GM12891 (cell line): ENCODE measurements around the gene STARD9.
A peak's percentile ranks its signal among the peaks of the same experiment; 100 is the strongest.

ENCODE experiments used
- DNase-seq: peaks from one replicate; pipeline ENCODE4 v3.0.0; 2011; ENCODE audit warnings: low spot score; ENCODE audit not compliant: insufficient read length
- FAIRE-seq: peaks from 2 replicates; lab custom pipeline; 2011; peaks lifted over from hg19 to GRCh38; lab: Jason Lieb, UNC
- PAX5 ChIP-seq: IDR thresholded peaks from 2 replicates; pipeline ENCODE4 v1.6.1; 2011; ENCODE audit warnings: low read length, moderate library complexity, mild to moderate bottlenecking; ENCODE audit not compliant: insufficient read depth, severe bottlenecking
- POLR2A ChIP-seq: IDR thresholded peaks from 2 replicates; pipeline ENCODE4 v1.6.1; 2011; ENCODE audit warnings: low read depth, low read length, control low read depth
- POLR2AphosphoS5 ChIP-seq: IDR thresholded peaks from 2 replicates; pipeline ENCODE4 v1.6.1; 2011; ENCODE audit warnings: low read depth, low read length, control low read depth
- POU2F2 ChIP-seq: IDR thresholded peaks from 2 replicates; pipeline ENCODE4 v1.6.1; 2011; ENCODE audit warnings: low read depth, mild to moderate bottlenecking, control low read depth, low read length, moderate library complexity
- SPI1 ChIP-seq: IDR thresholded peaks from 2 replicates; pipeline ENCODE4 v1.6.1; 2011; ENCODE audit warnings: low read depth, low read length, control low read depth
- TAF1 ChIP-seq: IDR thresholded peaks from 2 replicates; pipeline ENCODE4 v1.6.1; 2011; ENCODE audit warnings: low read depth, low read length, control low read depth

The STARD9 gene

DNA sequence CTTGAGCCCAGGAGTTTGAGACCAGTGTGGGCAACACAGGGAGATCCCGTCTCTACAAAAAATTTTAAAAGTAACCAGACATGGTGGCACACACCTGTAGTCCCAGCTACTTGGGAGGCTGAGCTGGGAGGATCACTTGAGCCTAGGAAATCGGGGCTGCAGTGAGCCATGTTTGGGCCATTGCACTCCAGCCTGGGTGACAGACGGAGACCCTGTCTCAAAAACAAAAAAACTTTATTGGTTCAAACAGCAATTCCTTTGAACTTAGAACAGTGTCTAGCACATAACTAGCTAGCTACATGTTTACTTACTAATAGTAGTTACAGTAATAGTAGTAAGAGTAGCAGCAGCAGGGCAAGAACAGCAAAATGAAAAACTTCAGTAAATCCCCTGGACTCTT lies 16.7 kb upstream of the STARD9 start:
- FAIRE-seq, result no peak
- DNase-seq, result no peak
- TF ChIP-seq TAF1, result no peak
- TF ChIP-seq POU2F2, result no peak
- no peak for TF ChIP-seq POLR2A
- TF ChIP-seq SPI1, result no peak
- TF ChIP-seq PAX5, result no peak

GRCh38 chr15:42576040-42576594 lies 711 bp downstream of the STARD9 start:
- DNase-seq (no peak), FAIRE-seq (no peak)

DNA sequence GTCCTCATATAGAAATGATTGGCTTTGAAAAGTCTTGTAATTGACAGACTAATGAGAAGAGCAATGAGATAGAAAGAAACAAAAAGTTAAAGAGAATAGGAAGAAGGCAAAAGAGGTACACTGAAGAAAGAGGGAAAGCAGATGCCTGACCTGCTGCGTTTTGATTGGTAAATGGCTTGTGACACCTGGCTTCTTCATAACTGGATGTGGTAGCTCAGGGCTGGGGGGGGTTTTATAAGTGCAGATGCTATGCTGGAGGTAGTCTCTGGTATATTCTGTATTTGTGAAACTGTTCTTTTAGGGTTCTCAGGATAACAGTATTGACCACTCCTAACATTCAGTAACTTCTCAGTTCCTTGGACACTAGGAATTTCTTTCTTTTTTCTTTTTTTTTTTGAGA lies 1.4 kb downstream of the STARD9 start:
- no peak for DNase-seq
- no peak for FAIRE-seq
- TF ChIP-seq SPI1, result no peak
- no peak for TF ChIP-seq PAX5
- no peak for TF ChIP-seq TAF1
- no peak for TF ChIP-seq POU2F2
- no peak for TF ChIP-seq POLR2AphosphoS5
- TF ChIP-seq POLR2A, result no peak

More at GRCh38 chr15:42576040-42576594, 711 bp downstream of the STARD9 start:
- TF ChIP-seq TAF1, result no peak
- TF ChIP-seq SPI1, result no peak
- TF ChIP-seq POLR2AphosphoS5, result no peak
- no peak for TF ChIP-seq POLR2A
- TF ChIP-seq POU2F2, result no peak
- no peak for TF ChIP-seq PAX5

DNA sequence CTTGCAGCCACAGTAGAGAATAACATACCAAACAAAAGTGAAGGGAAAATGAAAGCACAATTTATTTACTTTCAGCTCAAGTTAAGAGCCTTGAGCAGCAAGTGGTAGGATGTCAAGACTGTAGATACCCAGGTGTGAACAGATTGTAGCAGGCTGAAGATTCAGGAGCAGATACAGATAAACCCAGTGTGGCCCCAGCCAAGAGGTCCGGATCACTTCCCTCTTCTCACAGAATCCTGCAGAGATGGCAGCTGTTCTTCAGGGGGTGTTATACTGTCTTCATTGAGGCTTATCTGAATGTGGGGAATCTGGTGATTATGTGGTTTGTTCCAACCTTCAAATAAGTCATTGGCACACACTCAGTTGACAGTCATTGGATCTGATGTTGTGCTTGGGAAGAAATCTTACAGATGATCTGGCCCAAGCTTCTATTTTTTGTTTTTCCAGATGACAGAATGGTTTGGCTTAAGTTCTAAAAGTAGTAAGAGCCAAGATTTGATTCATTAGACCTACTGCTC lies 2.2 kb downstream of the STARD9 start:
- FAIRE-seq (peak; percentile 60), DNase-seq (no peak)
- TF ChIP-seq POLR2AphosphoS5, result no peak
- TF ChIP-seq SPI1, result peak; percentile 54
- no peak for TF ChIP-seq TAF1
- no peak for TF ChIP-seq POU2F2

DNA sequence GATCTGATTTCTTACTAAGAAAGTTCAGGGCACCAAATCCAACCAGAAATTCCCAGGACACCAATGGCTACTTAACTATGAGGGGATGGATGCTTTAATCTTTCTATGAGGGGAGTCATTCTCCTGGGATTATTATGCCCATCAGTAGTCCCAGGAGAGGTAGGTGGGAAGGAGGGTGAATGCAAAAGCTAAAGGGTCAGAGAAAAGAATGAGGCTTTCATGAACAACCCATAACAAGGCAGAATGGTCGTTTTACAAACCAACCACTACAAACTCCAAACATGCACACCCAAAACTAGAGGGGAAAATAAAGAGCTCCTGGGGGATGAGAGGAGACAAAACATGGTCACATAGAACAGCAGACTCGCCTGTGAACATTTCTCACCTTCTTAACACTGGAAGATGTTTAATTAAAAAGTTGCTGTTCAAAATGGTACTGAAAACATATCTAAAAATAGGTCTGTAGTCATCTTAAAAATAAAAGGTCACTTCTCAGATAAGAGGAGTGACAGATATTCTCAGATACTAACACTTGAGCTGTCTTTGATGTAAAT lies 3.7 kb downstream of the STARD9 start:
- TF ChIP-seq POU2F2 (no peak), PAX5 (no peak), SPI1 (no peak)
- DNase-seq, result no peak
- no peak for FAIRE-seq

GRCh38 chr15:42581272-42581730 lies 5.9 kb downstream of the STARD9 start:
- FAIRE-seq (no peak), DNase-seq (peak; percentile 57)

DNA sequence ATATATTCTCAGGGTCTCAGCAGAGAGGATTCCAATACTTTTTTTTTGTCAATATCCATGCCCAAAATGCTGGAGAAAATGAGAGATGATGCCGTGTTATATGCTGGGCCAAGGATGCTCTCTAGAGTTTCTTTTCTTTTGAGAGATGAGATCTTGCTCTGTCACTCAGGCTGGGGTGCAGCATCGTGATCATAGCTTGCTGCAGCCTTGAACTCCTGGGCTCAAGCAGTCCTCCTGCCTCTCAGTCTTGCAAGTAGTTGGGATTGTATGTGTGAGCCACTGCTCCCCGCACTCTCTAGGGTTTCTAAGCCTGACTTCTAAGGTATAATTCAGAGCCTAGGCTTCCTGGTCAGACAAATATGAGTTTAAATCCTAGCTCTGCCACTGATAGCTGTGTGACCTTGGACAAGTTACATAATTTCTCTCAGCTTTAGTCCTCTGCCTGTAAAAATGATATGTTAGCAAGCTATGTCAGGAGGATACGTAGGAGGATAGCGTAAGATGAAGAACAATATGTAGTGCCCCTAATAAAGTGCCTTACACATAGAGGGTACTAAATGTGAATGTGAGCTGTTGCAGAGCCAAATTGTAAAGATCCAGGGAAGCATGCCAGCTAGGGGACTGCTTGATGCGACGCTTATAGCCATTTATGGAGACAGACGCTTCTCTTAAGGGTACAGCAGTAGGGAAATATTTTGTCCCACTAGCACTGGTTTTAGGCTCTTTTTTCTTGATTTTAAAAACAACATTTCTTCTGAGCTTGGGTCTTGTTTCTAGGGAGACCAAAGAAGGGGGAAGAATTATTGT lies 7.4 kb downstream of the STARD9 start:
- no peak for FAIRE-seq
- no peak for DNase-seq

More at GRCh38 chr15:42581272-42581730, 5.9 kb downstream of the STARD9 start:
- 0 out of 2 replicates have a peak, but pooled peaks have one; percentile 3 for TF ChIP-seq SPI1
- TF ChIP-seq PAX5, result no peak
- TF ChIP-seq POU2F2, result no peak
- TF ChIP-seq POLR2A, result no peak
- 0 out of 2 replicates have a peak, but pooled peaks have one; percentile 22 for TF ChIP-seq TAF1
- TF ChIP-seq POLR2AphosphoS5, result no peak

DNA sequence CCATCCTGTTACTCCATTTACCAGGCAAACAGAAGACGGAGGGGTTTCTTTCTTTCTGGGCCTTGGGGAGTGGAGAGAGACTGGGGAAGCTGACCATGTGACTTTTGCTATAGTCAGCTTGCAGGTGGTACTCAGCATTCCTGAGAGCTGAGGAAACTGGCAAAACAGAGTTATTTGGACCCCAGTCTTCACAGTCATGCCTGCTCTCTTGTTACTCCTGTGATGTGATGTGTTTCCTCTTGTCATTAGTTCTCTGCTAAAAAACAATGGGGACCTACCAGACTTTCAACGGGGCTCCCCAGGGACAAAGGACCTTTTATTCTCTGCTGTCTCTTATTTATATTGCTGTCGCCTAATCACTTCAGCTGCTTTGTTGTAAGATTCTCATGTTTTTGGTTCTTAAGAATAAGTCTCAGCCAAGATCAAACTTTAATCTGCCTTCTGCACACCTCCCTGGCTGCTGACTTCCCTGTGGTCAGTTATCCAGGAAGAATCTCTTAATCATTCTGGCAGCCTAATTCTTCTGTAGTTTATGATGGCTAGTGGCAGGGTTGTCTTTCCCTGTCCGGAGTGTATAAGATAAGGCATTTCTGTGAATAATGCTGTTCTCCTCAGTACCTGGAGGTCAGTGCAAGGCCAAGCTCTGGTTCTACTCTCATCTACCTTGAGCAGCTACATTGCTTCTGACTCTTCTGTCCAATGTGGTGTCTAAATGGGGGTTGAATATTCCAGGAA lies 8.8 kb downstream of the STARD9 start:
- TF ChIP-seq POU2F2 (no peak), POLR2AphosphoS5 (no peak), PAX5 (no peak), TAF1 (no peak), SPI1 (no peak), POLR2A (no peak)
- FAIRE-seq (no peak), DNase-seq (no peak)

More for the DNA sequence above, 7.4 kb downstream of the STARD9 start:
- no peak for TF ChIP-seq SPI1
- no peak for TF ChIP-seq TAF1
- no peak for TF ChIP-seq POLR2AphosphoS5
- no peak for TF ChIP-seq POLR2A
- no peak for TF ChIP-seq POU2F2
- TF ChIP-seq PAX5, result no peak

DNA sequence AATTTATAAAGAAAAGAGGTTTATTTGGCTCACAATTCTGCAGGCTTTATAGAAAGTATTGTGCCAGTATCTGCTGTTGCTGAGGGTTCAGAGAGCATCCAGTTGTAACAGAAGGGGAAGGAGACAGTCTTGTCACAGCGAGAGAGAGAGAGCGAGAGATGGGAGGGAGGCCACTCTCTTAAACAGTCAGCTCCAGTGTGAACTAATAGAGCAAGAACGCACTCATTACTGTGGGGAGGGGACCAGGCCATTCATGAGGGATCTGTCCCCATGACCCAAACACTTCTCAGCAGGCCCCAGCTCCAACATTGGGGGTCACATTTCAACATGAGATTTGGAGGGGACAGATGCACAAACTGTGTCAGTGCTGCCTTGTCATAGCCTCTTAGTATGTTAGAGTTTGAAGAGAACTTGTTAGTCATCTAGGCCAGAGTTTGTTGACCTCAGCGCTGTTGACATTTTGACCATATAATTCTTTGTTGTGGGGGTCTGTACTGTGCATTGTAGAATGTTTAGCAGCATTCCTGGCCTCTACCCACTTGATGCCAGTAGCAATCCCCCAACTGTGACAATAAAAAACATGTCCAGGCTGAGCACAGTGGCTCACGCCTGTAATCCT lies 15.3 kb downstream of the STARD9 start:
- FAIRE-seq (no peak), DNase-seq (no peak)
- TF ChIP-seq TAF1 (no peak), POLR2AphosphoS5 (no peak), POLR2A (no peak), PAX5 (no peak), SPI1 (no peak), POU2F2 (no peak)
